A549 treated with dexamethasone at 1 μM for 4 hours (cell line): Measurements from ENCODE around the gene IFFO2. TPM values are rescaled to one million over a fixed set of nuclear protein-coding genes. Genes with fewer than 3 reads are reported as not detected.

ENCODE experiments used
- total RNA-seq: library from RNA; stranded (reverse); fragments of 200-300 nt; extraction: Qiagen RNA extraction; gene quantifications from 5 replicates; pipeline ENCODE4 v1.2.3, GENCODE V29; 2022

Gene IFFO2
- 5.7 to 9.8 TPM (median 7.7 TPM) in 5 replicates for total RNA-seq

DNA sequence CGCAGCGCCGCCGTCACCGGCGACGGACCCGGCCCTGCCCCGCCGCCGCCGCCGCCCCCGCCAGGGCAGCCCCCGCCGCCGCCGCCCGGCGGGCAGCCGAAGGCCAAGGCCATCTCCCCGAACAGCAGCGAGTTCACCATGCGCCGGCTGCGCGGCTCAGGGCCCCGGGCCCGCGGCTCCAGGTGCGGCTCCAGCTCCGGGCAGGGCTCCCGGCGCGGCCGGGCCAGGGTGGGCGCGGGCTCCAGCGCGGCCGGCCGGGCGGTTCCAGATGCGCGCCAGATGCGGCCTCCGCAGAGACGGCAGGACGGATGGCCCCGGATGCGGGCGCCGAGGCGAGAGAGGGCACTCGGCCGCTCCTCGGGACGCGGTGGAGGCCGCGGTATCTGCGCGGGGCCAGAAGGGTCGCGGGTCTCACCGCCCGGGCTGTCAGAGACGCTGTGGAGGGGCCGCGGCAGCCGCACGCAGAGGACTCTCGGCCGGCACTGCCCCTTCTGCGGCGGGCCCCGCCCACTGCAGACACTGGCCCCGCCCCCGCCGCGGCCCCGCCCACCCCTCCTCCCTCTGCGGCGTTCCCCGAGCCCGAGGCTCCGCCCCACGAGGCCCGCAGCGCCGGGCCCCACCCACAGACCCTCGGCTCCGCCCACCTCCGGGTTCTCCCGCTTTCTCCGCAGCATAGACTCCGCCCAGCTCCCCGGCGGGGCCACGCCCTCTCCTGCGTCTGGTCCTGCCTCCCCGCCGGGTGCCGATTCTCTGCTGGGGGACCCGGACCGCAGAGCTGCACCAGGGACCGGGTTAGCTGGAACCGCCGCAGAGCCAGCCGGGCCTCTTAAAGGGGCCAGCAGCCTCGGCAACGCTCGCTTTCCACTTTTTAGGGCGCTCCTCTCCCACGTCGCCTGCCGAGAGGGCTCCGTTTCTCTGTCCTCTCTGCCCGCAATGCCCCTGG, at the start of gene IFFO2:
Gene IFFO2, minus strand, starts transcription at position 484 of the 943 bp plus-strand sequence. Its CDS starts 344 bp downstream, at position 140.

DNA sequence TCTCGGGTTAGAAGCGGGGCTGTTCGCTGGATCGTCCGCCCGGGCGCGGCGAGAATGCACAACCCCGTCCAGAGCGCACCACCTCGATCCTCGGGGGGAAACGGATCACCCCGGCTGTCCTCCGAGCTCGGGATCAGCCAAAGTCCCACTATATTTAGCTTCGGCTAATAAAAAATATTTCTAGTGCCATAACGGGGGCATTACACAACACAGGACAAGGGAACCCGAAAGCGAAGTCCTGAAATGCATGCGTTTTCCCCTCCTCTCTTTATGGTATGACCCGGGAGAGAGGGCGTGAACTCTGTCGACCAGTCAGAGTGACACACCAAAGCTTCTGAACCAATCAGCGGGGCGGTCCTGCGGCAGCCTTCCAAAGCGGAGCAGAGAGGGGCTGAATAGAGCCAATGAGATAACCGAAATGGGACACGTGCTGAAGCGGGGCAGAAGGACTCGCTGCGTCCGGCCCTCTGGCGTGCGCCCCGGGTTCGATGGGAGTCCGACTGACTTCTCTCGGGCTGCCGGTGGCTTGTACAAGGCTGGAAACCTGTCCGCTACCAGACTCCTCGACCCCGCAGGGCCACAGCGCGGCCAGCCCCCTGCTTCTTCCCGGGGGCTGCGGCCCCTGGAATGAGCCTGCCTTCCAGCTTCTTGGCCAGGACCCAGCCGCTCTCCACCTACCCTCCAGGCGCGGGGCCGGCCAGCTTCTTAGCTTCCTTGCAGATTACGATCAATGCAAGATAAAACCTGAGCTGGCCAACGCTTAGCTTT, 53.8 kb downstream of the IFFO2 start, which contains the start of gene ALDH4A1:
Gene ALDH4A1, minus strand, starts transcription at position 33 of the 768 bp plus-strand sequence. Its CDS starts 32 bp downstream, at position 1.

DNA sequence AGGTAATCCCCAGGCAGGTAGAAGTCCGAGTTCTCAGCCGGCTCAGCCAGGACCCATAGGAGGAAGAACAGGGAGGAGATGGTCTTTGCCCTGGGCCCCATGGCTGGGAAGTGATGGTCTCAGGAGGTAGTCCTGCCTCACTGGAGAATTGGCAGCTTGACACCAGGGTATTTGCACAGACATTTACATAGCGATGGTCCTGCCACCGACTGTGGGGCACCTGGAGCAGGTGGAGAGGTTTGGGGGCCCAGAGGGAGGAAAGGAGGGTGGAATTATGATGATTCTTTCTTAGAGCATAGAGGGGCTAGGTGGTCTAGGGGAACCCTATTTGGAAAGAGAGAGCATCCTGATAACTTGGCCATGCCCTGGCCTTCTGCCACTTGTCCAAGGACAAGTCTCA, 96.9 kb downstream of the IFFO2 start, which contains the start of gene TAS1R2:
Gene TAS1R2, minus strand, starts transcription at position 101 of the 400 bp plus-strand sequence. Its CDS starts 0 bp downstream, at position 101.

Other genes with a start within 250 kb of the IFFO2 start
- not detected in 5 replicates for gene TAS1R2, start 97.0 kb downstream of the IFFO2 start, total RNA-seq
- 10.2 to 14.4 TPM (median 13.8 TPM) in 5 replicates for gene ALDH4A1, start 54.1 kb downstream of the IFFO2 start, total RNA-seq